A673 (cell line): ENCODE results near the gene PIAS1.

ENCODE experiments used
- EZH2 ChIP-seq: fragments of 200-600 bp; sonication (generic); IDR thresholded peaks from 2 replicates; pipeline ENCODE4 v1.6.1; 2017; ENCODE audit warnings: borderline replicate concordance, low read depth, mild to moderate bottlenecking, mixed read lengths, antibody characterized with exemption, low read length; ENCODE audit not compliant: poor library complexity, severe bottlenecking
- TF ChIP-seq, protein P1 (sequence below): fragments of 300-800, 200-600 bp; sonication (generic); conservative IDR thresholded peaks from 2 replicates; pipeline ENCODE4 v1.5.1; 2017; ENCODE audit warnings: low read depth, mild to moderate bottlenecking, antibody characterized with exemption, low read length, moderate library complexity, mixed read lengths

DNA sequence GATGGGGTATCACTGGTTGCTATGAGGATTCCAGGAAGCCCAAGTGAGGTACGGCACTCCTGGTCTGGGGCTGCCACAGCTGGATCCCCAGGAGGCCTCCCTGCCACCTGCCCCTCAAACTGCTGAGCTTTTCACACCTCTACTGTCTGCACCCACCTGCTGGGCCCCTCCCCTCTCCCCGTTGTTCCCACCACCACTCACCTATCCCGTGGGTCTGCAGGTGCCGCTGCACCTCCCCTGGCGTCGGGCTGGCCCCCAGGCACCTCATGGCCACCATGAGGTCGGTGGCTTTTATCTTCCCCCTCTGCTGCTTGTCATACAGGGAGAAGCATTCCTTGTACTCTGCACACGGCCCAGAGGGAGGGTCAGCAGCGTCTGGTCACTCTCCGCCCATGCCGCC lies 145.2 kb downstream of the PIAS1 start:
- no peak for TF ChIP-seq EZH2
- TF ChIP-seq, protein P1, sequence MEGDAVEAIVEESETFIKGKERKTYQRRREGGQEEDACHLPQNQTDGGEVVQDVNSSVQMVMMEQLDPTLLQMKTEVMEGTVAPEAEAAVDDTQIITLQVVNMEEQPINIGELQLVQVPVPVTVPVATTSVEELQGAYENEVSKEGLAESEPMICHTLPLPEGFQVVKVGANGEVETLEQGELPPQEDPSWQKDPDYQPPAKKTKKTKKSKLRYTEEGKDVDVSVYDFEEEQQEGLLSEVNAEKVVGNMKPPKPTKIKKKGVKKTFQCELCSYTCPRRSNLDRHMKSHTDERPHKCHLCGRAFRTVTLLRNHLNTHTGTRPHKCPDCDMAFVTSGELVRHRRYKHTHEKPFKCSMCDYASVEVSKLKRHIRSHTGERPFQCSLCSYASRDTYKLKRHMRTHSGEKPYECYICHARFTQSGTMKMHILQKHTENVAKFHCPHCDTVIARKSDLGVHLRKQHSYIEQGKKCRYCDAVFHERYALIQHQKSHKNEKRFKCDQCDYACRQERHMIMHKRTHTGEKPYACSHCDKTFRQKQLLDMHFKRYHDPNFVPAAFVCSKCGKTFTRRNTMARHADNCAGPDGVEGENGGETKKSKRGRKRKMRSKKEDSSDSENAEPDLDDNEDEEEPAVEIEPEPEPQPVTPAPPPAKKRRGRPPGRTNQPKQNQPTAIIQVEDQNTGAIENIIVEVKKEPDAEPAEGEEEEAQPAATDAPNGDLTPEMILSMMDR: no peak
